K562 (cell line): Measurements from ENCODE around the gene SLC27A4. TPM values are rescaled to one million over a fixed set of nuclear protein-coding genes. Genes with fewer than 3 reads are reported as not detected.
A peak's percentile ranks its signal among the peaks of the same experiment; 100 is the strongest.

Experiments used
- HDAC2 ChIP-seq: fragments of 450-650 bp; IDR thresholded peaks from 2 replicates; pipeline ENCODE4 v1.6.1; 2016; ENCODE audit warnings: mild to moderate bottlenecking
- JUND ChIP-seq, 2 experiments: IDR thresholded peaks; 2 replicates in 1 of 2; 3 replicates in 1 of 2; pipeline ENCODE4 v1.6.1; 2011; ENCODE audit warnings: borderline replicate concordance in 2 of 2, low read depth in 2 of 2, low read length in 2 of 2, improper control_type of control experiment in 1 of 2, missing biosample characterization in 1 of 2, missing genetic modification characterization in 1 of 2, missing genetic modification reagents in 1 of 2
- LEF1 ChIP-seq: fragments of 450-650 bp; IDR thresholded peaks from 2 replicates; pipeline ENCODE4 v1.6.1; 2016; ENCODE audit warnings: mild to moderate bottlenecking
- MCM2 ChIP-seq: fragments of 450-650 bp; IDR thresholded peaks from 2 replicates; pipeline ENCODE4 v1.6.1; 2017; ENCODE audit warnings: low read depth, mild to moderate bottlenecking
- NCOR1 ChIP-seq: fragments of 450-650 bp; IDR thresholded peaks from 2 replicates; pipeline ENCODE4 v1.6.1; 2016; ENCODE audit warnings: mild to moderate bottlenecking, moderate library complexity
- PTTG1 ChIP-seq: fragments of 450-650 bp; IDR thresholded peaks from 2 replicates; pipeline ENCODE4 v1.6.1; 2016; ENCODE audit warnings: low read depth, mild to moderate bottlenecking, missing genetic modification characterization, missing compliant biosample characterization
- RCOR1 ChIP-seq, 2 experiments: IDR thresholded peaks; 2 replicates each; pipeline ENCODE4 v1.6.1; 2012; ENCODE audit warnings: low read depth in 2 of 2, low read length in 2 of 2, borderline replicate concordance in 1 of 2, improper control_type of control experiment in 1 of 2
- RHOXF2B ChIP-seq: fragments of 250-450 bp; sonication (Bioruptor Pico); conservative IDR thresholded peaks from 2 replicates; pipeline ENCODE4 v1.5.1; 2021
- SETDB1 ChIP-seq: IDR thresholded peaks from one replicate; pipeline ENCODE4 v1.6.1; 2012; ENCODE audit warnings: low read length, control low read depth, inconsistent platforms
- SMARCB1 ChIP-seq: IDR thresholded peaks from 2 replicates; pipeline ENCODE4 v1.6.1; 2011; ENCODE audit warnings: improper control_type of control experiment, low read depth; ENCODE audit not compliant: insufficient read length
- polyA plus RNA-seq, 8 experiments: library from polyadenylated mRNA; depleted of rRNA in 4 of 8; stranded (reverse) in 5 of 8; unstranded in 3 of 8; fragments of >200 nt; fragmentation: Nextera tagmentation in 2 of 8; fragmentation: Illumina TruSeq in 1 of 8; extraction: Ambion mirVana in 2 of 8; extraction: Trizol in 1 of 8; gene quantifications; 2 replicates each; pipeline versions ENCODE4 v1.2.1 to v1.2.3, GENCODE V29; 2011 to 2014; ENCODE audit warnings: inconsistent platforms in 1 of 8, missing spikeins in 1 of 8
- total RNA-seq, 7 experiments: library from RNA; depleted of rRNA in 6 of 7; stranded (reverse); fragments of >200 nt in 6 of 7; fragmentation: Illumina TruSeq in 2 of 7; extraction: Trizol in 2 of 7; gene quantifications; 2 replicates each; pipeline versions ENCODE4 v1.2.1 to v1.2.3, GENCODE V29; 2011 to 2021; ENCODE audit warnings: low replicate concordance in 1 of 7
- TF ChIP-seq, protein P1 (sequence below), 2 experiments: fragments of 250-450 bp in 1 of 2; fragments of 450-650 bp in 1 of 2; sonication (Bioruptor Pico) in 1 of 2; IDR thresholded peaks; 2 replicates each; pipeline versions ENCODE4 v1.6.1 to v1.8.0; 2016 to 2021; ENCODE audit warnings: mild to moderate bottlenecking in 2 of 2, moderate library complexity in 2 of 2, missing compliant biosample characterization in 1 of 2, missing genetic modification characterization in 1 of 2
- TF ChIP-seq, protein P2 (sequence below), 2 experiments: fragments of 450-650 bp; formaldehyde crosslinking in 1 of 2; IDR thresholded peaks; 2 replicates each; pipeline versions ENCODE4 v1.4.0 to v1.6.1; 2014 to 2020; ENCODE audit warnings: mild to moderate bottlenecking in 2 of 2, borderline replicate concordance in 1 of 2, low read depth in 1 of 2
- TF ChIP-seq, protein P3 (sequence below), 2 experiments: fragments of 150-350 bp in 1 of 2; IDR thresholded peaks; 2 replicates each; pipeline ENCODE4 v1.6.1; 2012 to 2016; ENCODE audit warnings: low read depth in 2 of 2, low read length in 2 of 2, mild to moderate bottlenecking in 1 of 2, moderate library complexity in 1 of 2

The SLC27A4 gene
- total and polyA plus RNA-seq, 9 of the 15 experiments (the other 6 are each of a cell fraction or from before 2014, with no cell fraction given), result 0.25 to 35.7 (median 14.0) TPM

DNA sequence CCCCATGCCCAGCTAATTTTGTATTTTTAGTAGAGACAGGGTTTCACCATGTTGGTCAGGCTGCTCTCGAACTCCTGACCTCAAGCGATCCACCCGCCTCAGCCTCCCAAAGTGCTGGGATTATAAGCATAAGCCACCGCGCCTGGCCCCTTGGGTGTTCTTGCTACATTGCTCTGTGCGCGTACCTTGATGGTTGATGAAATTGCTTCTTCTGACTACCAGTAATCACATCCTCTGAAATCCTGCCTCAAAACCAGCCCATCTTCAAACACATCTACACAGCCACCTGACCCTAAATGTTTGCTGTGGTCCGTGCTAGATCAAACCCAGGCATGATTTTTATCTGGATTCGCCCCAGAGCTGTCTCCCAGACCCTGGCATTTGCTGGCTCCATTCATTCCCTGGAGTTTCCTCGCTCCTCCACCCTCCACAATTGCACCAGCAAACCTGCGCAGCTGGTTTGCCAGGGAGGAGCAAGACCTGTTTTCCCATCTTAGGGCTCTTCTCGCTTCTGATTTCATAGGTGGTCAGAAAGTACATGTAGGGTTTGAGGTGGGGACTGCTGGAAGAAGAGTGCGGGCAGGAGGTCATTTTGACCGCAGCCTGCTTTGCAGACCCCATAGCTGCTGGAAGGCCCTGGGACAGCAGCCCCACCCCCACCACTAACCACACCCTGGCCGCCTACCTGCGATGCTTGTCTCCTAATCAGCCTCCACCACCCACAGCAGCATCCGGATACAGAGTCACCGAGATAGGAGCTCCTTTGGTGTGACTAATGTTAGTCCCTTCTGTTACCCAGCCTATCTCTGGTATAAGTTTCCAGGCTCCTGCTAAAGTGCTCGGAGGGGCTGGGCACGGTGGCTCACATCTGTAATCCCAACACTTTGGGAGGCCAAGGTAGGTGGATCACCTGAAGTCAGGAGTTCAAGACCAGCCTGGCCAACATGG, 41.5 kb upstream of the SLC27A4 start (continued):
- TF ChIP-seq, protein P1, sequence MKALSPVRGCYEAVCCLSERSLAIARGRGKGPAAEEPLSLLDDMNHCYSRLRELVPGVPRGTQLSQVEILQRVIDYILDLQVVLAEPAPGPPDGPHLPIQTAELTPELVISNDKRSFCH (CRISPR knock-in tag; IDR thresholded peaks at IDR 0.05), result no peak
- TF ChIP-seq, protein P1 (tag; IDR thresholded peaks at IDR 0.05), result peak; percentile 71; the same call in 1 of the 2 replicates
- TF ChIP-seq SMARCB1 (no peak), PTTG1 (tag) (no peak), JUND (IDR thresholded peaks at IDR 0.05; ENCODE audit: borderline replicate concordance, low read depth, low read length) (peak; percentile 88), JUND (tag; IDR thresholded peaks at IDR 0.05; ENCODE audit: borderline replicate concordance, low read depth, low read length) (peak; percentile 67; the same call in 1 of the 3 replicates), LEF1 (no peak), RCOR1 (IDR thresholded peaks at IDR 0.05; ENCODE audit: borderline replicate concordance in 1 of 2, low read depth in 2 of 2, low read length in 2 of 2) (peak in 1 of 2 experiments; percentile 93; a peak in 2 of 4 replicates), HDAC2 (no peak), SETDB1 (no peak), NCOR1 (no peak), RHOXF2B (no peak), MCM2 (no peak)
- TF ChIP-seq, protein P2, sequence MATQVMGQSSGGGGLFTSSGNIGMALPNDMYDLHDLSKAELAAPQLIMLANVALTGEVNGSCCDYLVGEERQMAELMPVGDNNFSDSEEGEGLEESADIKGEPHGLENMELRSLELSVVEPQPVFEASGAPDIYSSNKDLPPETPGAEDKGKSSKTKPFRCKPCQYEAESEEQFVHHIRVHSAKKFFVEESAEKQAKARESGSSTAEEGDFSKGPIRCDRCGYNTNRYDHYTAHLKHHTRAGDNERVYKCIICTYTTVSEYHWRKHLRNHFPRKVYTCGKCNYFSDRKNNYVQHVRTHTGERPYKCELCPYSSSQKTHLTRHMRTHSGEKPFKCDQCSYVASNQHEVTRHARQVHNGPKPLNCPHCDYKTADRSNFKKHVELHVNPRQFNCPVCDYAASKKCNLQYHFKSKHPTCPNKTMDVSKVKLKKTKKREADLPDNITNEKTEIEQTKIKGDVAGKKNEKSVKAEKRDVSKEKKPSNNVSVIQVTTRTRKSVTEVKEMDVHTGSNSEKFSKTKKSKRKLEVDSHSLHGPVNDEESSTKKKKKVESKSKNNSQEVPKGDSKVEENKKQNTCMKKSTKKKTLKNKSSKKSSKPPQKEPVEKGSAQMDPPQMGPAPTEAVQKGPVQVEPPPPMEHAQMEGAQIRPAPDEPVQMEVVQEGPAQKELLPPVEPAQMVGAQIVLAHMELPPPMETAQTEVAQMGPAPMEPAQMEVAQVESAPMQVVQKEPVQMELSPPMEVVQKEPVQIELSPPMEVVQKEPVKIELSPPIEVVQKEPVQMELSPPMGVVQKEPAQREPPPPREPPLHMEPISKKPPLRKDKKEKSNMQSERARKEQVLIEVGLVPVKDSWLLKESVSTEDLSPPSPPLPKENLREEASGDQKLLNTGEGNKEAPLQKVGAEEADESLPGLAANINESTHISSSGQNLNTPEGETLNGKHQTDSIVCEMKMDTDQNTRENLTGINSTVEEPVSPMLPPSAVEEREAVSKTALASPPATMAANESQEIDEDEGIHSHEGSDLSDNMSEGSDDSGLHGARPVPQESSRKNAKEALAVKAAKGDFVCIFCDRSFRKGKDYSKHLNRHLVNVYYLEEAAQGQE (IDR thresholded peaks at IDR 0.05; ENCODE audit: borderline replicate concordance), result no peak
- TF ChIP-seq, protein P2 (CRISPR knock-in tag; IDR thresholded peaks at IDR 0.05; ENCODE audit: low read depth), result no peak
- TF ChIP-seq, protein P3, sequence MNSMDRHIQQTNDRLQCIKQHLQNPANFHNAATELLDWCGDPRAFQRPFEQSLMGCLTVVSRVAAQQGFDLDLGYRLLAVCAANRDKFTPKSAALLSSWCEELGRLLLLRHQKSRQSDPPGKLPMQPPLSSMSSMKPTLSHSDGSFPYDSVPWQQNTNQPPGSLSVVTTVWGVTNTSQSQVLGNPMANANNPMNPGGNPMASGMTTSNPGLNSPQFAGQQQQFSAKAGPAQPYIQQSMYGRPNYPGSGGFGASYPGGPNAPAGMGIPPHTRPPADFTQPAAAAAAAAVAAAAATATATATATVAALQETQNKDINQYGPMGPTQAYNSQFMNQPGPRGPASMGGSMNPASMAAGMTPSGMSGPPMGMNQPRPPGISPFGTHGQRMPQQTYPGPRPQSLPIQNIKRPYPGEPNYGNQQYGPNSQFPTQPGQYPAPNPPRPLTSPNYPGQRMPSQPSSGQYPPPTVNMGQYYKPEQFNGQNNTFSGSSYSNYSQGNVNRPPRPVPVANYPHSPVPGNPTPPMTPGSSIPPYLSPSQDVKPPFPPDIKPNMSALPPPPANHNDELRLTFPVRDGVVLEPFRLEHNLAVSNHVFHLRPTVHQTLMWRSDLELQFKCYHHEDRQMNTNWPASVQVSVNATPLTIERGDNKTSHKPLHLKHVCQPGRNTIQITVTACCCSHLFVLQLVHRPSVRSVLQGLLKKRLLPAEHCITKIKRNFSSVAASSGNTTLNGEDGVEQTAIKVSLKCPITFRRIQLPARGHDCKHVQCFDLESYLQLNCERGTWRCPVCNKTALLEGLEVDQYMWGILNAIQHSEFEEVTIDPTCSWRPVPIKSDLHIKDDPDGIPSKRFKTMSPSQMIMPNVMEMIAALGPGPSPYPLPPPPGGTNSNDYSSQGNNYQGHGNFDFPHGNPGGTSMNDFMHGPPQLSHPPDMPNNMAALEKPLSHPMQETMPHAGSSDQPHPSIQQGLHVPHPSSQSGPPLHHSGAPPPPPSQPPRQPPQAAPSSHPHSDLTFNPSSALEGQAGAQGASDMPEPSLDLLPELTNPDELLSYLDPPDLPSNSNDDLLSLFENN (IDR thresholded peaks at IDR 0.05; ENCODE audit: low read depth in 2 of 2, low read length in 2 of 2), result peak in 1 of 2 experiments; percentile 81; a peak in 2 of 4 replicates
